GM19452 (cell line): Measurements from ENCODE around the gene ARSK.
A peak's percentile ranks its signal among the peaks of the same experiment; 100 is the strongest.

Experiments
- ATAC-seq: cut with Tn5 transposase; IDR thresholded peaks from one replicate; pipeline ENCODE4 v1.9.1; 2021; ENCODE audit not compliant: unreplicated experiment

The ARSK gene

GRCh38 chr5:95562282-95562681 lies 7.4 kb downstream of the ARSK start:
- ATAC-seq = no peak

- ATAC-seq = no peak
Observed at GRCh38 chr5:95563367-95563766, 8.5 kb downstream of the ARSK start.

- no peak for ATAC-seq
Observed at GRCh38 chr5:95564450-95564849, 9.5 kb downstream of the ARSK start.

- ATAC-seq = no peak
Observed at GRCh38 chr5:95565280-95565920, 10.5 kb downstream of the ARSK start.

DNA sequence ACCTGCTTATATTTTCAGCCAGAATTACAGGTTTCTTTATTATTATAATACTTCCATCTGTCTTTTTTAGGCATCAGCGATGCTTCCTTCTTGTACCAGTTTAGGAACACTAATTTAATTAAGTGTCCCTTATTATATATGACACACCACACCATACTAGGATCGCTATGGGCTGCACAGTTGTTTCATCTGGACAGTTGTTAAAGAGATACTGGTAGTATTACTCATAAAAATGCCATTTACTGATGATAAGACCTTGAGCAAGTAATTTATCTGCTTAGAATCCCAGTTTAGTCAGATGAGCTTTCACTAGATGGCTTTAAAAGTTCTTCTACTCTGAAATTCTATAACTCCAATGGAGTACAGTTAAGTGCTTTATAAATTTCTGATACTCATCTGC lies 17.1 kb downstream of the ARSK start:
- no peak for ATAC-seq

DNA sequence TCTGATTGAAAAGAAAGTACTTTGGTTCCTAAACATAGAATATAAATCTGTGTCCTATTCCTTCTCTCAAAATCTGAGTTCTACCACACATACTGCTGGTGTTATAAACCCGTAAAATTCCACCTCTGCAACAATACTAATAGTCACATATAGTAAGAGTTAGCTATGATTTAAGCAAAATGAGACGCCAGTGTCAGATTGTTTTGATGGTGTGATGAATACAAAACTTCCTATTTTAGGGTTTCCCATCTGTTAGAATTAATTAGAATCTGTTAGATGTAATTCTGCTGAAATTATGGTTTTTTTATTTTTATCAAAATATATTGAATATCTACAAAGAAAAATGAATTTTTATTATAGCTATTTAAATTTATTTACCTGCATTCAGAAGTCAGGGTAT lies 26.7 kb downstream of the ARSK start:
- ATAC-seq = no peak

DNA sequence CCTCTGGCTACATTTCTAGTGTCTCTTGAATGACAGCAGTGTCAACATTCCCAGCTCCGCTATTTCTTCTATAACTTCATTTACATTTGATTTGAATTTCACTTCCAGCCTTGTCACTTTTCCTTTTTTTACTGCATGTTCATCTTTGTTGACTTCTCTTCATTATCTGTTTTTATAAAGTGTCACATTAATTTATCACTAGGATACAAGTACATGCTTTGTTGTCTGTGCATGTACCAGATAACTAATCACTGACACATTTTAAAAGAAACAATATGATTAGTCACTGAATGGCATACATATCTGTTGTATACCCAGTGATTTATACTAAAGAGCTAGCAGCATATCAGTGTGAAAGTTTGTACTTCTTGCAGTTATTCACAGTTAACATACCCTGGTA lies 29.1 kb downstream of the ARSK start:
- ATAC-seq = no peak

GRCh38 chr5:95590880-95591279 lies 36.0 kb downstream of the ARSK start:
- ATAC-seq = no peak

DNA sequence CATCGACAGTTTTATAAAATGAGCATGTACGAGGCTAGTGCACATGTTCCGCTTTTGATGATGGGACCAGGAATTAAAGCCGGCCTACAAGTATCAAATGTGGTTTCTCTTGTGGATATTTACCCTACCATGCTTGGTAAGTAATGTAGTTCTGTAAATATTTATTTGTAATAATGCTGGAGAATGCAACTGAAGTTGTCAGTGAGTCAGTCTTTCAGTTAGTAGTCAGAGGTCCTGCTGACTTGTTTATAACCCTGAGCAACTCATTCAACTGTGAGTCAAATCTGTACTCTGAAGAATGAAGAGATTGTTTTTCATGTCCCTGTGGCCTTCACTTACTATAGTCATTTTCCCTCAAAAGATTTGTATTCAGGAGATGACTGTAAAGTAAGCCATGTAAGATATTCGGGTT lies 36.6 kb downstream of the ARSK start:
- ATAC-seq = no peak

GRCh38 chr5:95595289-95595931 lies 40.5 kb downstream of the ARSK start:
- no peak for ATAC-seq

DNA sequence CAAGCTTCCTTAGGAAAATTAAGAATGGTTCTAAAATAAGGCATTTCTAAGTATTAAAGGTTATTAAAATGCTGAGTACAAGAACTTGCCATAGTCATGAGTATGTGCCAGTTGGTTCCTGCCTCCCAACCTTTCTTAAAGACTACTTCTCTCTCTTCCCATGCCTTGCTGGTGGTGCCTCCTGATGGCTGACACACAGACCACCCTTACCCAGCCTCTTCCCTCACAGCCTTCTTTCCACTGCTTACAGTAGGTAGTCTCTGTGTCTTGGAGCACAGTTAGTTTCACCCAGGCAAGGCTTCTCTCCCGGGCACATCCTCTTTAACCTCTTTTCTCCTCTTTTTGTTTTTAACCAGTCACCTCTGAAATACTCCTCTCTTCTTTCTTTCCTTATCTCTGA lies 44.4 kb downstream of the ARSK start:
- no peak for ATAC-seq

DNA sequence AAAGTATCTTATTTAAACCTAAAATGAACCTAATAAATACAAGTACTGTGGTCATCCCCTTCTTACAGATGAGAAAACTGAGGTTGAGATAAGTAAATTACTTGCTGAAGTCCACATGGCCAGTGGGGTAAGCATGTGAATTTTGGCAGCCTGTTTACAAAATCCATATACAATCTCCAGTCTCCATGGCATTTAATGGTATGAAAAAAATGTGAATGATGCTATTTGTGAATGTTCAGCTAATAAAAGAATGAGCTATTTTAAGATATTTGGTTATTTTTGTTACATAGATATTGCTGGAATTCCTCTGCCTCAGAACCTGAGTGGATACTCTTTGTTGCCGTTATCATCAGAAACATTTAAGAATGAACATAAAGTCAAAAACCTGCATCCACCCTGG lies 45.7 kb downstream of the ARSK start:
- ATAC-seq = no peak

DNA sequence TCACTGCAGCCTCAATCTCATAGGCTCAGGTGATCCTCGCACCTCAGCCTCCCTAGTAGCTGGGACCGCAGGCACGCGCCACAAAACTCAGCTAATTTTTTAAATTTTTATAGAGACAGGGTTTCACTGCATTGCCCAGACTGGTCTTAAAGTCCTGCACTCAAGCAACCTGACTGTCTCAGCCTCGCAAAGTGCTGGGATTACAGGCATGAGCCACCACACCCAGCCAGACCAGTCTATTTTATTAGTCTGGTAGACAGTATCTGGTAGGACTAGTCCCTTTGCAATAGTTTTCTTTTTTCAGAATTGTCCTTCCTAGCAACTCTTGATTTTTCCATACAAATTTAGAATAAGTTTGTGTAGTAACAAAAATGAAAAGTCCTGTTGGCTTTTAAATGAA lies 50.9 kb downstream of the ARSK start:
- ATAC-seq = no peak

GRCh38 chr5:95606419-95606818 lies 51.5 kb downstream of the ARSK start:
- ATAC-seq = no peak

GRCh38 chr5:95609711-95610110 lies 54.8 kb downstream of the ARSK start:
- ATAC-seq = no peak

DNA sequence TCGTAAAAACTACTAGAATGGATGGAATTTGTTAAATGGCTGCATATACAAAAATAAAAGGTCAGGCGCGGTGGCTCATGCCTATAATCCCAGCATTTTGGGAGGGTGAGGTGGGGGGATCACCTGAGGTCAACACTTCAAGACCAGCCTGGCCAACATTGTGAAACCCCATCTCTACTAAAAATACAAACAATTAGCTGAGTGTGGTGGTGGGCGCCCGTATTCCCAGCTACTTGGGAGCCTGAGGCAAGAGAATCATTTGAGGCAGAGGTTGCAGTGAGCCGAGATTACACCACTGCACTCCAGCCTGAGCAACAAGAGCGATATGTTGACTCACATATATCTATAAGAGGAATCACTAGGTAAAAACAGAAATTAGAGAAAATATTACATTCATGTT lies 55.6 kb downstream of the ARSK start:
- no peak for ATAC-seq

GRCh38 chr5:95611396-95611795 lies 56.5 kb downstream of the ARSK start:
- ATAC-seq = no peak

- no peak for ATAC-seq
Observed at GRCh38 chr5:95613514-95613913, 58.6 kb downstream of the ARSK start.

GRCh38 chr5:95615164-95615467 lies 60.2 kb downstream of the ARSK start:
- ATAC-seq = peak; percentile 50

- ATAC-seq = no peak
Observed at GRCh38 chr5:95617057-95617456, 62.2 kb downstream of the ARSK start.

GRCh38 chr5:95619096-95619495 lies 64.2 kb downstream of the ARSK start:
- no peak for ATAC-seq

GRCh38 chr5:95619514-95620029 lies 64.7 kb downstream of the ARSK start:
- no peak for ATAC-seq
